Mucosa of descending colon (tissue), 3 donors: ENCODE measurements around the gene ADCK2. TPM values are rescaled to one million over a fixed set of nuclear protein-coding genes. Genes with fewer than 3 reads are reported as not detected.

Experiments
- ATAC-seq: fragments of 200-7000 bp; cut with Tn5 transposase; one replicate; pipeline ENCODE4 v1.9.1; 2020; ENCODE audit warnings: mild to moderate bottlenecking, moderate library complexity
- DNase-seq, 3 donors: peaks; one replicate each; pipeline ENCODE4 v3.0.0-alpha.2; 2020
- H3K36me3 ChIP-seq: fragments of 200-600 bp; one replicate; pipeline ENCODE4 v1.8.0; 2021; ENCODE audit warnings: low read depth, mild to moderate bottlenecking
- H3K4me1 ChIP-seq: fragments of 200-600 bp; one replicate; pipeline ENCODE4 v1.8.0; 2021; ENCODE audit warnings: low read depth, mild to moderate bottlenecking
- H3K4me3 ChIP-seq: fragments of 200-600 bp; one replicate; pipeline ENCODE4 v1.8.0; 2021; ENCODE audit warnings: mild to moderate bottlenecking
- H3K9me3 ChIP-seq: fragments of 200-600 bp; one replicate; pipeline ENCODE4 v1.8.0; 2021; ENCODE audit warnings: mild to moderate bottlenecking
- CTCF ChIP-seq: fragments of 200-600 bp; IDR thresholded peaks from one replicate; pipeline ENCODE4 v1.8.0; 2022; ENCODE audit warnings: antibody characterized with exemption, mild to moderate bottlenecking
- intact Hi-C, 2 donors: fragments of 100-400 bp; cut with DNase I in 1 of 2; cut with micrococcal nuclease in 1 of 2; formaldehyde crosslinking; loops; one replicate each; pipeline versions ENCODE4 v1.11.0 to v1.11.1; 2022; cut with DNase I, micrococcal nuclease
- total RNA-seq, 3 donors: library from RNA; stranded (reverse); fragmentation: NEBNext Ultra II Directional in 2 of 3; extraction: Animal tissue kit (Norgen Biotek cat#: 25700) in 2 of 3; gene quantifications; one replicate each; pipeline versions ENCODE4 v1.2.1 to v1.2.4, GENCODE V29; 2021 to 2023
- donor health status: DM: no; HTN: no; CAD: no; lungs with moderate emphysema.
- donor health status: DM: no; HTN: no; CAD: no.
- donor health status: DM: no; HTN: yes; CAD: no.

The ADCK2 gene
- total RNA-seq, 3 donors from 2014 or later = 23.2 to 29.4 (median 27.6) TPM

- no peaks in the 10 kb centered on the region for H3K9me3 ChIP-seq
- no peaks in the 10 kb centered on the region for H3K36me3 ChIP-seq
- no peaks in the 10 kb centered on the region for H3K4me1 ChIP-seq
- TF ChIP-seq CTCF = no peak
- ATAC-seq = no peak
- no peak for DNase-seq
- H3K4me3 ChIP-seq = no peak overlapping the region
- intact Hi-C loops = no loop called here
Observed at GRCh38 chr7:140684066-140684950, 11.6 kb downstream of the ADCK2 start.

- intact Hi-C loops = no loop called here
- ATAC-seq = no peak
- no peak for DNase-seq
- H3K4me1 ChIP-seq = no peaks in the 10 kb centered on the region
- no peaks in the 10 kb centered on the region for H3K36me3 ChIP-seq
- no peaks in the 10 kb centered on the region for H3K9me3 ChIP-seq
- no peak overlapping the region for H3K4me3 ChIP-seq
- TF ChIP-seq CTCF = no peak
Observed at GRCh38 chr7:140685407-140686087, 12.8 kb downstream of the ADCK2 start.

- TF ChIP-seq CTCF = no peak
- ATAC-seq (no peak), DNase-seq (no peak)
- H3K4me3 ChIP-seq = no peak overlapping the region
- no peaks in the 10 kb centered on the region for H3K9me3 ChIP-seq
- intact Hi-C loops = no loop called here
- H3K36me3 ChIP-seq = no peaks in the 10 kb centered on the region
- no peaks in the 10 kb centered on the region for H3K4me1 ChIP-seq
Observed at GRCh38 chr7:140686921-140687320, 14.2 kb downstream of the ADCK2 start.

- DNase-seq = no peak
- no peak overlapping the region for H3K4me3 ChIP-seq
- H3K4me1 ChIP-seq = no peaks in the 10 kb centered on the region
- H3K36me3 ChIP-seq = no peaks in the 10 kb centered on the region
- no peak for TF ChIP-seq CTCF
- no peak for ATAC-seq
- intact Hi-C loops = no loop called here
- H3K9me3 ChIP-seq = no peaks in the 10 kb centered on the region
Observed at GRCh38 chr7:140688341-140688740, 15.6 kb downstream of the ADCK2 start.

- intact Hi-C loops = no loop called here
- no peak for TF ChIP-seq CTCF
- Histone ChIP-seq H3K36me3 (no peaks in the 10 kb centered on the region), H3K4me1 (no peaks in the 10 kb centered on the region), H3K4me3 (no peak overlapping the region), H3K9me3 (no peaks in the 10 kb centered on the region)
- ATAC-seq (no peak), DNase-seq (no peak)
Observed at GRCh38 chr7:140689199-140690152, 16.7 kb downstream of the ADCK2 start.
